GM12801 (cell line): ENCODE measurements around the gene PCDHGA1.

Experiments
- TF ChIP-seq, protein P1 (sequence below): IDR thresholded peaks from one replicate; pipeline ENCODE4 v1.5.1; 2011; ENCODE audit warnings: control low read depth; ENCODE audit not compliant: insufficient read length; ENCODE audit errors: extremely low read depth

Gene PCDHGA1

DNA sequence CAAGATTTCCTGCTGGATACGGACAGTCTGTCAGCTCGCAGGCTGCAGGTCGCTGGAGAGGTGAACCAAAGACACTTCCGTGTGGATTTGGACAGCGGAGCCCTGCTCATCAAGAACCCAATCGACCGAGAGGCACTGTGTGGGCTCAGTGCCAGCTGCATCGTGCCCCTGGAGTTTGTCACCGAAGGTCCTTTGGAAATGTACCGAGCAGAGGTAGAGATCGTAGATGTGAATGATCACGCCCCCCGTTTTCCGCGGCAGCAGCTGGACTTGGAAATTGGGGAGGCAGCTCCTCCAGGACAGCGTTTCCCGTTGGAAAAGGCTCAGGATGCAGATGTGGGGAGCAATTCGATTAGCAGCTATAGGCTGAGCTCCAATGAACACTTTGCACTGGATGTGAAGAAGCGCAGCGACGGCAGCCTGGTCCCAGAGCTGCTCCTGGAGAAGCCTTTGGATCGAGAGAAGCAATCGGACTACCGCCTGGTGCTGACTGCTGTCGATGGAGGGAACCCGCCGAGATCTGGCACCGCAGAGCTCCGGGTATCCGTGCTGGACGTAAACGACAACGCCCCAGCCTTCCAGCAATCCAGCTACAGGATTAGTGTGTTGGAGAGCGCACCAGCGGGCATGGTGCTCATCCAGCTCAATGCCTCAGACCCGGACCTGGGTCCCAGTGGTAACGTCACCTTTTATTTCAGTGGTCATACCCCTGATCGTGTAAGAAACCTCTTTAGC, 155.2 kb downstream of the PCDHGA1 start:
- TF ChIP-seq, protein P1, sequence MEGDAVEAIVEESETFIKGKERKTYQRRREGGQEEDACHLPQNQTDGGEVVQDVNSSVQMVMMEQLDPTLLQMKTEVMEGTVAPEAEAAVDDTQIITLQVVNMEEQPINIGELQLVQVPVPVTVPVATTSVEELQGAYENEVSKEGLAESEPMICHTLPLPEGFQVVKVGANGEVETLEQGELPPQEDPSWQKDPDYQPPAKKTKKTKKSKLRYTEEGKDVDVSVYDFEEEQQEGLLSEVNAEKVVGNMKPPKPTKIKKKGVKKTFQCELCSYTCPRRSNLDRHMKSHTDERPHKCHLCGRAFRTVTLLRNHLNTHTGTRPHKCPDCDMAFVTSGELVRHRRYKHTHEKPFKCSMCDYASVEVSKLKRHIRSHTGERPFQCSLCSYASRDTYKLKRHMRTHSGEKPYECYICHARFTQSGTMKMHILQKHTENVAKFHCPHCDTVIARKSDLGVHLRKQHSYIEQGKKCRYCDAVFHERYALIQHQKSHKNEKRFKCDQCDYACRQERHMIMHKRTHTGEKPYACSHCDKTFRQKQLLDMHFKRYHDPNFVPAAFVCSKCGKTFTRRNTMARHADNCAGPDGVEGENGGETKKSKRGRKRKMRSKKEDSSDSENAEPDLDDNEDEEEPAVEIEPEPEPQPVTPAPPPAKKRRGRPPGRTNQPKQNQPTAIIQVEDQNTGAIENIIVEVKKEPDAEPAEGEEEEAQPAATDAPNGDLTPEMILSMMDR, result no peak

DNA sequence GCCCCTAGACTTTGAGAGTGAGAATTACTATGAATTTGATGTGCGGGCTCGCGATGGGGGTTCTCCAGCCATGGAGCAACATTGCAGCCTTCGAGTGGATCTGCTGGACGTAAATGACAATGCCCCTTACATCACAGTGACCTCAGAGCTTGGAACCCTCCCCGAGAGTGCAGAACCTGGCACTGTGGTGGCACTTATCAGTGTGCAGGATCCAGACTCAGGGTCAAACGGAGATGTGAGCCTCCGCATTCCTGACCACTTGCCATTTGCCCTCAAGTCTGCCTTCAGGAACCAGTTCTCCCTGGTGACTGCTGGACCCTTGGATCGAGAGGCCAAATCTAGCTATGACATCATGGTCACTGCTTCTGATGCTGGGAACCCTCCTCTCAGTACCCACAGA, 155.8 kb downstream of the PCDHGA1 start:
- TF ChIP-seq, protein P1, result no peak

DNA sequence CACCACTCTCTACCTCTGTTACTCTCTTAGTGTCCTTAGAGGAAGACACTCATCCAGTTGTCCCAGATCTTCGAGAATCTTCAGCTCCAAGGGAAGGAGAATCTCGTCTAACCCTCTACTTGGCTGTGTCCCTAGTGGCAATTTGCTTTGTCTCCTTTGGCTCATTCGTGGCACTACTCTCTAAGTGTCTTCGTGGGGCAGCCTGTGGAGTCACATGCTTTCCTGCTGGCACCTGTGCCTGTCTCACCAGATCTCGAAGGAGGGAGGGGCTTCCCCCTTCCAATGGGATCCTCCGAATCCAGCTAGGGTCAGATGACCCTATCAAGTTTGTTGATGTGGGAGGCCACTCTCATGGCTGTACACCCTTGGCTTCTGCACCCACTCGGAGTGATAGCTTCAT, 156.8 kb downstream of the PCDHGA1 start:
- TF ChIP-seq, protein P1, result no peak

DNA sequence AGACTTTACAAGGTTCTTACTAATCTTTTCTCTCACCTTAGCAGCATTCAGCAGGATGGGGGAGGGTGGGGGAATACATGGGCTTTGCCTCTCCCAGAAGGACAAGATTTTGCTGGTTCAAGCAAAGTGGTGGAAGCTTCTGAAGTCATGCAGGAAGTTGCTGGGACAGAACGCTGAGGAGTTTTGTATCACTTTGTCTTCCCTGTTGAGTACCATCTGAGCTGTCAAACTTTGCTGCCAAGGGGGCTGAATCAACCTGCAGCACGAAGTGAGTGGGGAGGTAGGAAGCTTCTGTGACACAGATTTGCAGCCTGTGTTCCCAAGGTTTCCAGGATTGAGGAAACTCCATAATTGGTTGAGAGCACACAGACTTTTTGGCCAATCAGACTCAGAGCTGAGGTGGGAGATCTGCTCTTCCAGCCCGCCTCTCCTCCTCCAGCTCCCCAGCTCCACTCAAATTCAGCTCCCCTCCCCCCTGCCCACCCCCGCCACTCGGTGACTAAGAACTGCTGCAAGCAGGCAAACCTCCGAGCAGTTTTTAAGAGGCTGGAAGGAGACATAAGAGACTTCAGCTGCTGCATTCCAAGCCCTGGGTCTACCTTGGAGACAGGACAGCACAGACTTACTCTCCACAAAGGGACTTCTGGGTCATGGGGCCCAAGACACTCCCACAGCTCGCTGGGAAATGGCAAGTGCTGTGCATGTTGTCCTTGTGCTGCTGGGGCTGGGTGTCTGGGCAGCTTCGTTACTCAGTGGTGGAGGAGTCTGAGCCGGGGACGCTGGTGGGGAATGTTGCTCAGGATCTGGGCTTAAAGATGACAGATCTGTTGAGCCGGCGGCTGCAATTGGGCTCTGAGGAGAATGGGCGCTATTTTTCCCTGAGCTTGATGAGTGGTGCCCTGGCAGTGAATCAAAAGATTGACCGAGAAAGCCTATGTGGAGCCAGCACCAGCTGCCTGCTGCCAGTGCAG, 158.6 kb downstream of the PCDHGA1 start, which contains the start of gene PCDHGC5:
Gene PCDHGC5 (plus strand): TSS at position 491 of the 971 bp plus-strand sequence. CDS start 160 bp downstream, at position 651.
- TF ChIP-seq, protein P1, result no peak

- TF ChIP-seq, protein P1, result no peak
Measured at GRCh38 chr5:141489841-141490240, 159.5 kb downstream of the PCDHGA1 start.

DNA sequence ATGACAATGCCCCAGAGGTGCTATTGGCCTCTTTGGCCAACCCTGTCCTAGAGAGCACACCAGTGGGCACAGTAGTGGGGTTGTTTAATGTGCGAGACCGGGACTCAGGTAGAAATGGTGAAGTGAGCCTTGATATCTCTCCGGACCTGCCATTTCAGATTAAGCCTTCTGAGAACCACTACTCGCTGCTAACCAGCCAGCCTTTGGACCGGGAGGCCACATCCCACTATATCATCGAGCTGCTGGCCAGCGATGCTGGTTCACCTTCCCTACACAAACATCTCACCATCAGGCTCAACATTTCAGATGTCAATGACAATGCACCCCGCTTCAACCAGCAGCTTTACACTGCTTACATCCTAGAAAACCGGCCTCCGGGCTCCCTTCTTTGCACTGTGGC, 160.0 kb downstream of the PCDHGA1 start:
- TF ChIP-seq, protein P1, result no peak

DNA sequence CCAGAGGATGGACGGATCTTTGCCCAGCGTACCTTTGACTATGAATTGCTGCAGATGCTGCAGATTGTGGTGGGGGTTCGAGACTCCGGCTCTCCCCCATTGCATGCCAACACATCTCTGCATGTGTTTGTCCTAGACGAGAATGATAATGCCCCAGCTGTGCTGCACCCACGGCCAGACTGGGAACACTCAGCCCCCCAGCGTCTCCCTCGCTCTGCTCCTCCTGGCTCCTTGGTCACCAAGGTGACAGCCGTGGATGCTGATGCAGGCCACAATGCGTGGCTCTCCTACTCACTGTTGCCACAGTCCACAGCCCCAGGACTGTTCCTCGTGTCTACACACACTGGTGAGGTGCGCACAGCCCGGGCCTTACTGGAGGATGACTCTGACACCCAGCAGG, 160.5 kb downstream of the PCDHGA1 start:
- TF ChIP-seq, protein P1, result no peak
